ENCODE results near the gene FXYD4. TPM values are rescaled to one million over a fixed set of nuclear protein-coding genes. Genes with fewer than 3 reads are reported as not detected.

The FXYD4 gene
- total and polyA plus RNA-seq, 2 of the 8 experiments (the other 6 are each of a cell fraction or from before 2014, with no cell fraction given) = not detected

DNA sequence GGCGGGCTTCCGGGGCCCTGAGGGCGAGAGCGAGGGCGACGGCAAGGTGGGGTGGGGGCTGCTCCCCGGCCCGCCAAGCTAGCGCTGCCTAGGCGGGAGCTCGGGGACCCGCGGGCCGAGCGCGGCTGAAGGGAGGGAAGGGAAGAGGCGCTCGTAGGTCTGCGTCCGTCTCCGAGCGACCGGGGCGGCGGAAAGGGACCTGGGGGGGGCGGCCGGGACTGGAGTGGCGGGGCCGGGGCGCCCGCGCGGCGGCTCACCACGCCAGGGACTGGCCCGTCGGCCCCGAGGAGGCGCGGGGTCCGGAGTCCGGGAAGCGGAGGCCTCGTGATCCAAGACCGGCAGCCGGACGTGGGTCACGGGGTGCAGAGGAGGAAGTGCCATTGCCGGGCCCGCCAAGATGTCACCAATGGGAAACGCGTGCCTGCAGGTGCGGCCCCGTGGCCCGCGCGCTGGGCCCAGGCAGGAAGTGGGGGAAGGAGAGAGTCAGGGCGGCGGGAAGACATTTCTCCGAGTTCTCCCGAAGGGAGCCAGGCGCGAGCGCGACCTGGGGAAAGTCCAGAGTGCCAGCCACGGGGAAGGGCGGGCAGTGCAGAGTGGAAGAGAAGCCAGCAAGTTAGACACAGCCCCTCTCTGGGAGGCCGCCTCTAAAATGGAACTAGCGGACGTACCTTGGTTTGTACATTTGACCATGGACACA, 25.6 kb downstream of the FXYD4 start:
- Histone ChIP-seq H2BK120ac (replicated peaks; ENCODE audit: low read depth, low read length) (no peak overlapping the region), H3K36me3 (ENCODE audit: control insufficient read depth in 2 of 4, insufficient read depth in 4 of 4, low read length in 3 of 4) (peaks cover 12 to 38% (median 27%) of the 10 kb centered on the region in 4 experiments), H3K27ac (ENCODE audit: low read depth, low read length) (peak overlapping the region; percentile 90; the same call in 1 of the 2 replicates), H3K79me1 (ENCODE audit: low read depth, low read length) (peaks cover 7% of the 10 kb centered on the region), H3K4me2 (ENCODE audit: insufficient read depth in 1 of 2, low read depth in 2 of 2, low read length in 2 of 2) (peak overlapping the region; percentile 79 to 86), H3K14ac (ENCODE audit: insufficient read length) (no peak overlapping the region), H4K91ac (replicated peaks; ENCODE audit: insufficient read length, low read length) (peak overlapping the region; percentile 31), H3K27me3 (replicated peaks in 1 of 4; ENCODE audit: control insufficient read depth in 3 of 4, extremely low read depth in 1 of 4, insufficient read depth in 3 of 4, low read length in 3 of 4) (no peaks in the 10 kb centered on the region), H4K8ac (ENCODE audit: extremely low read depth, insufficient read depth, low read length) (peak overlapping the region; percentile 95), H4K5ac (ENCODE audit: insufficient read length, low read depth, low read length) (peak overlapping the region; percentile 90), H3K9ac (replicated peaks in 1 of 4; ENCODE audit: extremely low read depth in 1 of 4, low read depth in 3 of 4, low read length in 3 of 4) (peak overlapping the region; percentile 57 to 82 (median 78)), H3K23ac (ENCODE audit: insufficient read length) (no peak overlapping the region), H2AFZ (ENCODE audit: low read length) (no peak overlapping the region), H2BK20ac (ENCODE audit: low read length) (no peak overlapping the region), H3K9me3 (ENCODE audit: insufficient read depth in 2 of 2, low read depth in 1 of 2, low read length in 1 of 2) (no peaks in the 10 kb centered on the region), H3K18ac (ENCODE audit: extremely low read depth, low read length) (peak overlapping the region; percentile 66; the same call in 1 of the 2 replicates), H2BK15ac (ENCODE audit: low read length) (no peak overlapping the region), H3K56ac (replicated peaks; ENCODE audit: insufficient read length, low read depth, low read length) (peak overlapping the region; percentile 52), H3K4me3 (ENCODE audit: extremely low read depth in 1 of 4, insufficient read depth in 2 of 4, low read depth in 3 of 4, low read length in 4 of 4) (peak overlapping the region; percentile 57 to 91 (median 75)), H4K20me1 (replicated peaks in 1 of 2; ENCODE audit: control insufficient read depth in 1 of 2, insufficient read depth in 2 of 2, low read length in 2 of 2) (peaks cover 21 to 41% of the 10 kb centered on the region in 2 experiments), H3K4me1 (replicated peaks in 1 of 4; ENCODE audit: control insufficient read depth in 3 of 4, insufficient read depth in 4 of 4, low read length in 3 of 4) (peaks cover 5 to 16% (median 12%) of the 10 kb centered on the region in 4 experiments), H2BK5ac (ENCODE audit: low read depth, low read length) (peak overlapping the region; percentile 69; the same call in 1 of the 2 replicates), H2AK5ac (ENCODE audit: low read depth, low read length) (no peak overlapping the region), H2BK12ac (ENCODE audit: low read depth, low read length) (no peak overlapping the region), H3K23me2 (ENCODE audit: low read depth, low read length) (peaks cover 10% of the 10 kb centered on the region), H3K4ac (replicated peaks; ENCODE audit: insufficient read length, low read depth, low read length) (no peak overlapping the region), H3K79me2 (ENCODE audit: control insufficient read depth in 1 of 2, insufficient read depth in 2 of 2, low read length in 2 of 2) (peaks cover 59 to 91% of the 10 kb centered on the region in 2 experiments)
- ChIA-PET POLR2A (ENCODE audit: partially characterized antibody) (interaction anchor here (0.6 to 10.5 kb wide), 18 partner anchors 10 to 290 kb away, joined by 3 to 112 read pairs (median 6); partner anchors contain the start of genes HNRNPF and ZNF487), CTCF (ENCODE audit: partially characterized antibody) (no interaction called here)
- DNase-seq (ENCODE audit: low read depth in 1 of 2, low spot score in 2 of 2) (peak in 1 of 2 experiments; percentile 89), FAIRE-seq (no peak)
- WGBS, 2 experiments (ENCODE audit: extremely low coverage in 1 of 2, insufficient coverage in 1 of 2, insufficient read length in 1 of 2, insufficient replicate concordance in 2 of 2, low coverage in 1 of 2, low lambda C conversion rate in 2 of 2, missing lambda C conversion rate in 1 of 2) = 2% methylated on average over 16 of the region's 70 CpGs; no CpG with 5 or more reads in 1 of the 2 experiments
- TF ChIP-seq EGR1 (IDR thresholded peaks at IDR 0.05; ENCODE audit: borderline replicate concordance, low read depth, low read length) = peak; percentile 45; the same call in 1 of the 2 replicates
- TF ChIP-seq, protein P1, sequence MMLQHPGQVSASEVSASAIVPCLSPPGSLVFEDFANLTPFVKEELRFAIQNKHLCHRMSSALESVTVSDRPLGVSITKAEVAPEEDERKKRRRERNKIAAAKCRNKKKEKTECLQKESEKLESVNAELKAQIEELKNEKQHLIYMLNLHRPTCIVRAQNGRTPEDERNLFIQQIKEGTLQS (IDR thresholded peaks at IDR 0.05; ENCODE audit: insufficient read depth, low read depth, low read length) = no peak
- TF ChIP-seq EZH2 (IDR thresholded peaks at IDR 0.05; ENCODE audit: low read depth, low read length, severe bottlenecking) = no peak
- peak; percentile 80 for TF ChIP-seq ASH2L (IDR thresholded peaks at IDR 0.05; ENCODE audit: low read length)
- no peak for TF ChIP-seq TAF7 (optimal IDR thresholded peaks at IDR 0.05; ENCODE audit: borderline replicate concordance, low read depth, low read length)
- peak; percentile 18 for TF ChIP-seq KDM4A (IDR thresholded peaks at IDR 0.05; ENCODE audit: low read depth, low read length, severe bottlenecking)
- no peak for TF ChIP-seq POU5F1 (IDR thresholded peaks at IDR 0.05; ENCODE audit: low read depth, low read length)
- TF ChIP-seq BACH1 (IDR thresholded peaks at IDR 0.05; ENCODE audit: low read length) = no peak
- peak; percentile 87 for TF ChIP-seq POLR2AphosphoS5 (IDR thresholded peaks at IDR 0.05; ENCODE audit: low read depth, low read length)
- TF ChIP-seq YY1 (IDR thresholded peaks at IDR 0.05; ENCODE audit: low read depth, low read length) = peak; percentile 81; the same call in 1 of the 2 replicates
- TF ChIP-seq CHD2 (IDR thresholded peaks at IDR 0.05; ENCODE audit: low read length) = no peak
- TF ChIP-seq EP300 (IDR thresholded peaks at IDR 0.05; ENCODE audit: borderline replicate concordance in 1 of 2, low read depth in 2 of 2, low read length in 2 of 2) = peak in 1 of 2 experiments; percentile 51; a peak in 1 of 3 replicates

Data from H1 (cell line).